OCI-LY1 (cell line): ENCODE results near the gene KCTD20.

Source experiments
- CTCF ChIP-seq: fragments of 200-600 bp; sonication (generic), shearing (Covaris generic); IDR thresholded peaks from 2 replicates; pipeline ENCODE4 v1.5.1; 2017; ENCODE audit warnings: mild to moderate bottlenecking, antibody characterized with exemption, low read length, moderate library complexity, mixed read lengths
- EZH2 ChIP-seq: fragments of 200-600 bp; sonication (generic), shearing (Covaris generic); IDR thresholded peaks from 2 replicates; pipeline ENCODE4 v1.8.0; 2017; ENCODE audit warnings: borderline replicate concordance, mixed run types, mild to moderate bottlenecking, antibody characterized with exemption, low read length, moderate library complexity, mixed read lengths

- TF ChIP-seq CTCF, result no peak
- TF ChIP-seq EZH2, result no peak
These were observed 6.3 kb upstream of the KCTD20 start for GRCh38 chr6:36436466-36436865.
